ENCODE measurements around the gene KLHL12. TPM values are rescaled to one million over a fixed set of nuclear protein-coding genes. Genes with fewer than 3 reads are reported as not detected.

KLHL12 gene
- total and polyA plus RNA-seq, 2 donors (not counting 1 experiment from before 2014, with no cell fraction given): 14.6 to 25.5 TPM

GRCh38 chr1:202956969-202957368 lies 29.9 kb upstream of the KLHL12 start:
- Mint-ChIP-seq H3K4me3 (peak overlapping the region; percentile 90), H3K4me1 (peaks cover 46% of the 10 kb centered on the region), H3K9me3 (ENCODE audit: insufficient read depth) (no peaks in the 10 kb centered on the region), H3K27ac (peak overlapping the region; percentile 86), H3K27me3 (no peaks in the 10 kb centered on the region)
- TF ChIP-seq CTCF (IDR thresholded peaks at IDR 0.05): no peak
- TF ChIP-seq EZH2 (IDR thresholded peaks at IDR 0.05; ENCODE audit: borderline replicate concordance, insufficient read depth, low read depth, low read length, poor library complexity, severe bottlenecking): no peak
- ChIA-PET CTCF (no interaction called here), POLR2A (no interaction called here)
- Histone ChIP-seq H3K9me3 (ENCODE audit: control extremely low read depth in 1 of 3, control insufficient read depth in 2 of 3, insufficient read depth in 1 of 3, low read length in 2 of 3) (no peaks in the 10 kb centered on the region), H3K9ac (ENCODE audit: low read length) (peak overlapping the region; percentile 96), H3K4me3 (ENCODE audit: control extremely low read depth in 1 of 5, extremely low read depth in 1 of 5, insufficient read depth in 1 of 5, low read depth in 2 of 5, low read length in 4 of 5) (peak overlapping the region; percentile 79 to 93 (median 87)), H4K20me1 (ENCODE audit: control insufficient read depth, insufficient read depth, low read length, poor library complexity, severe bottlenecking) (peaks cover 59% of the 10 kb centered on the region), H3K4me1 (ENCODE audit: control insufficient read depth in 2 of 2, insufficient read depth in 2 of 2, low read length in 2 of 2) (peaks cover 30 to 32% of the 10 kb centered on the region in 2 donors), H3K27ac (ENCODE audit: low read length in 2 of 2) (peak overlapping the region in 1 of 2 donors; percentile 95), H3K79me2 (ENCODE audit: control insufficient read depth, insufficient read depth, low read length) (peaks cover 64% of the 10 kb centered on the region), H3K4me2 (replicated peaks; ENCODE audit: low read depth, low read length, poor library complexity, severe bottlenecking) (peak overlapping the region; percentile 95), H2AFZ (ENCODE audit: insufficient read depth, low read depth, low read length, poor library complexity, severe bottlenecking) (peak overlapping the region; percentile 83), H3K36me3 (replicated peaks in 1 of 2; ENCODE audit: control extremely low read depth in 1 of 2, control insufficient read depth in 1 of 2, extremely low read depth in 1 of 2, insufficient read depth in 2 of 2, low read length in 1 of 2) (peaks cover 0 to 7% of the 10 kb centered on the region in 2 experiments), H3K27me3 (replicated peaks in 1 of 4; ENCODE audit: control extremely low read depth in 1 of 4, control insufficient read depth in 3 of 4, insufficient read depth in 4 of 4, low read length in 3 of 4) (no peaks in the 10 kb centered on the region)
- intact Hi-C loops (cut with micrococcal nuclease): loop anchor here (10.0 kb wide), 1 partner anchor 838 kb away; the partner anchor contains the start of genes ZBED6 and ZC3H11A
- no peak for DNase-seq
- WGBS (ENCODE audit: insufficient coverage): 79% methylated on average over 2 of the region's 6 CpGs
- ATAC-seq (ENCODE audit: low read depth): no peak

- TF ChIP-seq EZH2 (IDR thresholded peaks at IDR 0.05; ENCODE audit: borderline replicate concordance, insufficient read depth, low read depth, low read length, poor library complexity, severe bottlenecking) (no peak), CTCF (IDR thresholded peaks at IDR 0.05) (no peak)
- Mint-ChIP-seq H3K4me1 (peaks cover 52% of the 10 kb centered on the region), H3K9me3 (ENCODE audit: insufficient read depth) (no peaks in the 10 kb centered on the region), H3K27me3 (no peaks in the 10 kb centered on the region), H3K4me3 (no peak overlapping the region), H3K27ac (no peak overlapping the region)
- 100% methylated on average over 3 of the region's 6 CpGs for WGBS (ENCODE audit: insufficient coverage)
- ATAC-seq (ENCODE audit: low read depth) (no peak), DNase-seq (no peak)
- Histone ChIP-seq H3K27me3 (replicated peaks in 1 of 4; ENCODE audit: control extremely low read depth in 1 of 4, control insufficient read depth in 3 of 4, insufficient read depth in 4 of 4, low read length in 3 of 4) (no peaks in the 10 kb centered on the region), H3K36me3 (replicated peaks in 1 of 2; ENCODE audit: control extremely low read depth in 1 of 2, control insufficient read depth in 1 of 2, extremely low read depth in 1 of 2, insufficient read depth in 2 of 2, low read length in 1 of 2) (peaks cover 2 to 22% of the 10 kb centered on the region in 2 experiments), H4K20me1 (ENCODE audit: control insufficient read depth, insufficient read depth, low read length, poor library complexity, severe bottlenecking) (peaks cover 75% of the 10 kb centered on the region), H3K27ac (ENCODE audit: low read length in 2 of 2) (no peak overlapping the region), H3K4me2 (replicated peaks; ENCODE audit: low read depth, low read length, poor library complexity, severe bottlenecking) (no peak overlapping the region), H3K4me3 (ENCODE audit: control extremely low read depth in 1 of 5, extremely low read depth in 1 of 5, insufficient read depth in 1 of 5, low read depth in 2 of 5, low read length in 4 of 5) (no peak overlapping the region), H3K9ac (ENCODE audit: low read length) (no peak overlapping the region), H3K9me3 (ENCODE audit: control extremely low read depth in 1 of 3, control insufficient read depth in 2 of 3, insufficient read depth in 1 of 3, low read length in 2 of 3) (no peaks in the 10 kb centered on the region), H3K79me2 (ENCODE audit: control insufficient read depth, insufficient read depth, low read length) (peaks cover 72% of the 10 kb centered on the region), H3K4me1 (ENCODE audit: control insufficient read depth in 2 of 2, insufficient read depth in 2 of 2, low read length in 2 of 2) (peaks cover 30 to 32% of the 10 kb centered on the region in 2 donors), H2AFZ (ENCODE audit: insufficient read depth, low read depth, low read length, poor library complexity, severe bottlenecking) (no peak overlapping the region)
- POLR2A ChIA-PET: interaction anchor here (0.7 kb wide), 2 partner anchors 43 to 620 kb away, joined by 4 to 5 read pairs; no protein-coding TSS in a partner anchor
- intact Hi-C loops (cut with micrococcal nuclease): loop anchor here (2.0 to 10.0 kb wide), 2 partner anchors 15 to 841 kb away; partner anchors contain the start of genes ZBED6 and ZC3H11A
- CTCF ChIA-PET: interaction anchor here (1.0 to 1.1 kb wide), 3 partner anchors 14 to 45 kb away, joined by 3 to 4 read pairs (median 3); no protein-coding TSS in a partner anchor
These were observed 27.2 kb upstream of the KLHL12 start for GRCh38 chr1:202954057-202954745.

Data from B cell (primary cell).